HUES48 (cell line): ENCODE results near the gene MLEC.
"Not testable (repeated sequence)": the region's sequence is repeated elsewhere in the genome, so short reads cannot be mapped to it uniquely, and the experiment has no call there.

Source experiments
- H3K27ac ChIP-seq: one replicate; pipeline ENCODE4 v1.7.0; 2013; ENCODE audit warnings: low read depth, low read length, inconsistent platforms
- H3K27me3 ChIP-seq: 2 replicates; pipeline ENCODE4 v1.6.1; 2013; ENCODE audit warnings: mild to moderate bottlenecking, low read length; ENCODE audit not compliant: control insufficient read depth, insufficient read depth
- H3K36me3 ChIP-seq: 2 replicates; pipeline ENCODE4 v1.6.1; 2013; ENCODE audit warnings: low read length; ENCODE audit not compliant: control insufficient read depth, insufficient read depth
- H3K4me1 ChIP-seq: 2 replicates; pipeline ENCODE4 v1.6.1; 2013; ENCODE audit warnings: mild to moderate bottlenecking, low read length; ENCODE audit not compliant: control insufficient read depth, insufficient read depth
- H3K4me3 ChIP-seq: 2 replicates; pipeline ENCODE4 v1.5.1; 2013; ENCODE audit warnings: mild to moderate bottlenecking, low read depth, low read length
- H3K9ac ChIP-seq: 2 replicates; pipeline ENCODE4 v1.6.1; 2013; ENCODE audit warnings: mild to moderate bottlenecking, low read depth, low read length, moderate library complexity
- H3K9me3 ChIP-seq: 2 replicates; pipeline ENCODE4 v1.6.1; 2013; ENCODE audit warnings: low read length; ENCODE audit not compliant: control insufficient read depth, insufficient read depth

The MLEC gene

GRCh38 chr12:120666571-120667390 is 20.2 kb upstream of the MLEC start:
- no peak overlapping the region for H3K27ac ChIP-seq
- no peaks in the 10 kb centered on the region for H3K9me3 ChIP-seq
- no peaks in the 10 kb centered on the region for H3K27me3 ChIP-seq
- peaks cover 27% of the 10 kb centered on the region for H3K4me1 ChIP-seq
- H3K9ac ChIP-seq, result no peak overlapping the region
- H3K36me3 ChIP-seq, result no peaks in the 10 kb centered on the region
- no peak overlapping the region for H3K4me3 ChIP-seq

- H3K9ac ChIP-seq, result no peak overlapping the region
- H3K4me1 ChIP-seq, result peaks cover 27% of the 10 kb centered on the region
- peak overlapping the region; percentile 40; the same call in 1 of the 2 replicates for H3K4me3 ChIP-seq
- H3K27me3 ChIP-seq, result no peaks in the 10 kb centered on the region
- peak overlapping the region; percentile 72 for H3K27ac ChIP-seq
- no peaks in the 10 kb centered on the region for H3K9me3 ChIP-seq
- no peaks in the 10 kb centered on the region for H3K36me3 ChIP-seq
These were observed 18.7 kb upstream of the MLEC start for GRCh38 chr12:120668091-120668867.

- H3K9ac ChIP-seq, result no peak overlapping the region
- H3K4me1 ChIP-seq, result peaks cover 27% of the 10 kb centered on the region
- H3K27ac ChIP-seq, result peak overlapping the region; percentile 72
- no peaks in the 10 kb centered on the region for H3K36me3 ChIP-seq
- H3K9me3 ChIP-seq, result no peaks in the 10 kb centered on the region
- no peaks in the 10 kb centered on the region for H3K27me3 ChIP-seq
- peak overlapping the region; percentile 40; the same call in 1 of the 2 replicates for H3K4me3 ChIP-seq
These were observed 17.8 kb upstream of the MLEC start for GRCh38 chr12:120668868-120669840.

GRCh38 chr12:120670237-120670636 is 16.7 kb upstream of the MLEC start:
- not testable (repeated sequence) for H3K27me3 ChIP-seq, H3K9ac ChIP-seq, H3K9me3 ChIP-seq, H3K36me3 ChIP-seq, H3K27ac ChIP-seq, H3K4me3 ChIP-seq
- peaks cover 27% of the 10 kb centered on the region for H3K4me1 ChIP-seq

GRCh38 chr12:120670667-120671066 is 16.3 kb upstream of the MLEC start:
- Histone ChIP-seq H3K27ac (no peak overlapping the region), H3K4me3 (no peak overlapping the region), H3K27me3 (no peaks in the 10 kb centered on the region), H3K36me3 (no peaks in the 10 kb centered on the region), H3K9me3 (no peaks in the 10 kb centered on the region), H3K4me1 (peaks cover 27% of the 10 kb centered on the region), H3K9ac (no peak overlapping the region)

- Histone ChIP-seq H3K9ac (no peak overlapping the region), H3K9me3 (no peaks in the 10 kb centered on the region), H3K27ac (no peak overlapping the region), H3K36me3 (no peaks in the 10 kb centered on the region), H3K4me3 (no peak overlapping the region), H3K4me1 (peaks cover 8% of the 10 kb centered on the region), H3K27me3 (no peaks in the 10 kb centered on the region)
These were observed 12.8 kb upstream of the MLEC start for GRCh38 chr12:120674097-120674636.

GRCh38 chr12:120677765-120678473 is 9.0 kb upstream of the MLEC start:
- H3K9me3 ChIP-seq, result no peaks in the 10 kb centered on the region
- H3K4me1 ChIP-seq, result no peaks in the 10 kb centered on the region
- no peaks in the 10 kb centered on the region for H3K27me3 ChIP-seq
- H3K27ac ChIP-seq, result no peak overlapping the region
- no peak overlapping the region for H3K4me3 ChIP-seq
- H3K36me3 ChIP-seq, result no peaks in the 10 kb centered on the region
- H3K9ac ChIP-seq, result no peak overlapping the region

GRCh38 chr12:120678572-120678971 is 8.4 kb upstream of the MLEC start:
- Histone ChIP-seq H3K9me3 (no peaks in the 10 kb centered on the region), H3K36me3 (no peaks in the 10 kb centered on the region), H3K4me3 (no peak overlapping the region), H3K27me3 (no peaks in the 10 kb centered on the region), H3K27ac (no peak overlapping the region), H3K4me1 (no peaks in the 10 kb centered on the region), H3K9ac (no peak overlapping the region)

GRCh38 chr12:120680165-120680738 is 6.7 kb upstream of the MLEC start:
- no peaks in the 10 kb centered on the region for H3K9me3 ChIP-seq
- no peak overlapping the region for H3K9ac ChIP-seq
- no peak overlapping the region for H3K27ac ChIP-seq
- H3K27me3 ChIP-seq, result no peaks in the 10 kb centered on the region
- no peaks in the 10 kb centered on the region for H3K36me3 ChIP-seq
- no peaks in the 10 kb centered on the region for H3K4me1 ChIP-seq
- H3K4me3 ChIP-seq, result no peak overlapping the region

- Histone ChIP-seq H3K4me1 (peaks cover 12% of the 10 kb centered on the region), H3K9me3 (no peaks in the 10 kb centered on the region), H3K27me3 (no peaks in the 10 kb centered on the region), H3K4me3 (no peak overlapping the region), H3K36me3 (no peaks in the 10 kb centered on the region), H3K27ac (no peak overlapping the region), H3K9ac (no peak overlapping the region)
These were observed 2.4 kb upstream of the MLEC start for GRCh38 chr12:120684523-120684932.
